ENCODE data around the gene ANGPT4. TPM values are rescaled to one million over a fixed set of nuclear protein-coding genes. Genes with fewer than 3 reads are reported as not detected.

The ANGPT4 gene
- total and polyA plus RNA-seq, 2 of the 8 experiments (the other 6 are each of a cell fraction or from before 2014, with no cell fraction given): 0.07 to 0.33 TPM

GRCh38 chr20:949717-950116, 33.6 kb upstream of the ANGPT4 start (continued):
- no peak for TF ChIP-seq CHD7 (IDR thresholded peaks at IDR 0.05; ENCODE audit: insufficient replicate concordance, low read length)
- no peak for TF ChIP-seq ATF3 (IDR thresholded peaks at IDR 0.05; ENCODE audit: insufficient read depth, low read depth, low read length)
- no peak for TF ChIP-seq JUND (IDR thresholded peaks at IDR 0.05; ENCODE audit: low read length)
- TF ChIP-seq SP4 (IDR thresholded peaks at IDR 0.05; ENCODE audit: low read length): no peak
